Measurements from ENCODE around the gene RPS27L. TPM values are rescaled to one million over a fixed set of nuclear protein-coding genes. Genes with fewer than 3 reads are reported as not detected.

Gene RPS27L
- total RNA-seq, 1 experiment from 2014 or later, result 133 TPM

DNA sequence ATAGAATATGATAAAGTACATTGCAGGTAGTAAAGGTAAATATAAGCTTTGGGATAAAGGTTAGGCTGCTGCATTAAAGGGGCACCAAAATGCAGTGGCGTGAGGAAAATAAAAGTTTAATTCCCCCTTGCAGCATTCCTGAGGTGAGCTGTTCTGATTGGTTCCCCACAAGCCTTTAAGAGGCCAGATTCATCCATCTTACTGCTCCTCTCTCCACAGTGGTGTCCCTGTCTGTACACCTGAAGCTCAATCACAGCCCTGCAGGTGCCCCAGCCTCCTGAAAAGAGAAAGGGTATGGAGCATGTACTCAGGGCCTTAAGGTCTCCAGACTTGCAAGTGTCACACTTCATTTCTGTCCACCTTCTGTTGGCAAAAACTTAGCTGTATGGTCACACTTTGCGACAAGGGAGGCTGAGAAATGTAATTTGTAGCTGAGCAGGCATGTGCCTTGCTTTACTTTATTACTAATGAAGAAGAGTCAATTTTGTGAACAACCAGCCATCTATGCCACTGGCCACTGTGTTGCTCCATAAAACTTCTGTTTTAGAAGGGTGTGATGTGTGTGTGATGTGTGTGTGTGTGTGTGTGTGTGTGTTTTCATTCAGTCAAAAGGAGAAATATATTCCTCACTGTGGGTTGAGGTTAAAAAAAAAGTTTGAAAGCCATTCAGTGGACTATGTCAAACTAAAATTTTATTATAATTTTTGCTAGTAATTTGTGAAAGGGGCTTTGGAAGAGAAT is 22.9 kb downstream of the RPS27L start:
- TF ChIP-seq OVOL2 (CRISPR knock-in tag; IDR thresholded peaks at IDR 0.05; ENCODE audit: borderline replicate concordance), result no peak
- no peak for TF ChIP-seq ATF1 (CRISPR knock-in tag; IDR thresholded peaks at IDR 0.05)
- TF ChIP-seq EMX1 (CRISPR knock-in tag; IDR thresholded peaks at IDR 0.05), result no peak
- TF ChIP-seq, protein P1, sequence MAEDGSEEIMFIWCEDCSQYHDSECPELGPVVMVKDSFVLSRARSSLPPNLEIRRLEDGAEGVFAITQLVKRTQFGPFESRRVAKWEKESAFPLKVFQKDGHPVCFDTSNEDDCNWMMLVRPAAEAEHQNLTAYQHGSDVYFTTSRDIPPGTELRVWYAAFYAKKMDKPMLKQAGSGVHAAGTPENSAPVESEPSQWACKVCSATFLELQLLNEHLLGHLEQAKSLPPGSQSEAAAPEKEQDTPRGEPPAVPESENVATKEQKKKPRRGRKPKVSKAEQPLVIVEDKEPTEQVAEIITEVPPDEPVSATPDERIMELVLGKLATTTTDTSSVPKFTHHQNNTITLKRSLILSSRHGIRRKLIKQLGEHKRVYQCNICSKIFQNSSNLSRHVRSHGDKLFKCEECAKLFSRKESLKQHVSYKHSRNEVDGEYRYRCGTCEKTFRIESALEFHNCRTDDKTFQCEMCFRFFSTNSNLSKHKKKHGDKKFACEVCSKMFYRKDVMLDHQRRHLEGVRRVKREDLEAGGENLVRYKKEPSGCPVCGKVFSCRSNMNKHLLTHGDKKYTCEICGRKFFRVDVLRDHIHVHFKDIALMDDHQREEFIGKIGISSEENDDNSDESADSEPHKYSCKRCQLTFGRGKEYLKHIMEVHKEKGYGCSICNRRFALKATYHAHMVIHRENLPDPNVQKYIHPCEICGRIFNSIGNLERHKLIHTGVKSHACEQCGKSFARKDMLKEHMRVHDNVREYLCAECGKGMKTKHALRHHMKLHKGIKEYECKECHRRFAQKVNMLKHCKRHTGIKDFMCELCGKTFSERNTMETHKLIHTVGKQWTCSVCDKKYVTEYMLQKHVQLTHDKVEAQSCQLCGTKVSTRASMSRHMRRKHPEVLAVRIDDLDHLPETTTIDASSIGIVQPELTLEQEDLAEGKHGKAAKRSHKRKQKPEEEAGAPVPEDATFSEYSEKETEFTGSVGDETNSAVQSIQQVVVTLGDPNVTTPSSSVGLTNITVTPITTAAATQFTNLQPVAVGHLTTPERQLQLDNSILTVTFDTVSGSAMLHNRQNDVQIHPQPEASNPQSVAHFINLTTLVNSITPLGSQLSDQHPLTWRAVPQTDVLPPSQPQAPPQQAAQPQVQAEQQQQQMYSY (CRISPR knock-in tag; IDR thresholded peaks at IDR 0.05), result no peak
- TF ChIP-seq ESRRA (CRISPR knock-in tag; IDR thresholded peaks at IDR 0.05; ENCODE audit: borderline replicate concordance), result no peak
- TF ChIP-seq, protein P2, sequence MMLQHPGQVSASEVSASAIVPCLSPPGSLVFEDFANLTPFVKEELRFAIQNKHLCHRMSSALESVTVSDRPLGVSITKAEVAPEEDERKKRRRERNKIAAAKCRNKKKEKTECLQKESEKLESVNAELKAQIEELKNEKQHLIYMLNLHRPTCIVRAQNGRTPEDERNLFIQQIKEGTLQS (CRISPR knock-in tag; conservative IDR thresholded peaks at IDR 0.05), result no peak
- no peak for TF ChIP-seq NR3C1 (CRISPR knock-in tag; conservative IDR thresholded peaks at IDR 0.05; ENCODE audit: low read depth)
- no peak for TF ChIP-seq MLX (CRISPR knock-in tag; IDR thresholded peaks at IDR 0.05)
- no peak for TF ChIP-seq E2F4 (CRISPR knock-in tag; IDR thresholded peaks at IDR 0.05; ENCODE audit: borderline replicate concordance, low read depth)
- TF ChIP-seq, protein P3, sequence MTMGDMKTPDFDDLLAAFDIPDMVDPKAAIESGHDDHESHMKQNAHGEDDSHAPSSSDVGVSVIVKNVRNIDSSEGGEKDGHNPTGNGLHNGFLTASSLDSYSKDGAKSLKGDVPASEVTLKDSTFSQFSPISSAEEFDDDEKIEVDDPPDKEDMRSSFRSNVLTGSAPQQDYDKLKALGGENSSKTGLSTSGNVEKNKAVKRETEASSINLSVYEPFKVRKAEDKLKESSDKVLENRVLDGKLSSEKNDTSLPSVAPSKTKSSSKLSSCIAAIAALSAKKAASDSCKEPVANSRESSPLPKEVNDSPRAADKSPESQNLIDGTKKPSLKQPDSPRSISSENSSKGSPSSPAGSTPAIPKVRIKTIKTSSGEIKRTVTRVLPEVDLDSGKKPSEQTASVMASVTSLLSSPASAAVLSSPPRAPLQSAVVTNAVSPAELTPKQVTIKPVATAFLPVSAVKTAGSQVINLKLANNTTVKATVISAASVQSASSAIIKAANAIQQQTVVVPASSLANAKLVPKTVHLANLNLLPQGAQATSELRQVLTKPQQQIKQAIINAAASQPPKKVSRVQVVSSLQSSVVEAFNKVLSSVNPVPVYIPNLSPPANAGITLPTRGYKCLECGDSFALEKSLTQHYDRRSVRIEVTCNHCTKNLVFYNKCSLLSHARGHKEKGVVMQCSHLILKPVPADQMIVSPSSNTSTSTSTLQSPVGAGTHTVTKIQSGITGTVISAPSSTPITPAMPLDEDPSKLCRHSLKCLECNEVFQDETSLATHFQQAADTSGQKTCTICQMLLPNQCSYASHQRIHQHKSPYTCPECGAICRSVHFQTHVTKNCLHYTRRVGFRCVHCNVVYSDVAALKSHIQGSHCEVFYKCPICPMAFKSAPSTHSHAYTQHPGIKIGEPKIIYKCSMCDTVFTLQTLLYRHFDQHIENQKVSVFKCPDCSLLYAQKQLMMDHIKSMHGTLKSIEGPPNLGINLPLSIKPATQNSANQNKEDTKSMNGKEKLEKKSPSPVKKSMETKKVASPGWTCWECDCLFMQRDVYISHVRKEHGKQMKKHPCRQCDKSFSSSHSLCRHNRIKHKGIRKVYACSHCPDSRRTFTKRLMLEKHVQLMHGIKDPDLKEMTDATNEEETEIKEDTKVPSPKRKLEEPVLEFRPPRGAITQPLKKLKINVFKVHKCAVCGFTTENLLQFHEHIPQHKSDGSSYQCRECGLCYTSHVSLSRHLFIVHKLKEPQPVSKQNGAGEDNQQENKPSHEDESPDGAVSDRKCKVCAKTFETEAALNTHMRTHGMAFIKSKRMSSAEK (CRISPR knock-in tag; IDR thresholded peaks at IDR 0.05; ENCODE audit: borderline replicate concordance), result no peak
- TF ChIP-seq, protein P4, sequence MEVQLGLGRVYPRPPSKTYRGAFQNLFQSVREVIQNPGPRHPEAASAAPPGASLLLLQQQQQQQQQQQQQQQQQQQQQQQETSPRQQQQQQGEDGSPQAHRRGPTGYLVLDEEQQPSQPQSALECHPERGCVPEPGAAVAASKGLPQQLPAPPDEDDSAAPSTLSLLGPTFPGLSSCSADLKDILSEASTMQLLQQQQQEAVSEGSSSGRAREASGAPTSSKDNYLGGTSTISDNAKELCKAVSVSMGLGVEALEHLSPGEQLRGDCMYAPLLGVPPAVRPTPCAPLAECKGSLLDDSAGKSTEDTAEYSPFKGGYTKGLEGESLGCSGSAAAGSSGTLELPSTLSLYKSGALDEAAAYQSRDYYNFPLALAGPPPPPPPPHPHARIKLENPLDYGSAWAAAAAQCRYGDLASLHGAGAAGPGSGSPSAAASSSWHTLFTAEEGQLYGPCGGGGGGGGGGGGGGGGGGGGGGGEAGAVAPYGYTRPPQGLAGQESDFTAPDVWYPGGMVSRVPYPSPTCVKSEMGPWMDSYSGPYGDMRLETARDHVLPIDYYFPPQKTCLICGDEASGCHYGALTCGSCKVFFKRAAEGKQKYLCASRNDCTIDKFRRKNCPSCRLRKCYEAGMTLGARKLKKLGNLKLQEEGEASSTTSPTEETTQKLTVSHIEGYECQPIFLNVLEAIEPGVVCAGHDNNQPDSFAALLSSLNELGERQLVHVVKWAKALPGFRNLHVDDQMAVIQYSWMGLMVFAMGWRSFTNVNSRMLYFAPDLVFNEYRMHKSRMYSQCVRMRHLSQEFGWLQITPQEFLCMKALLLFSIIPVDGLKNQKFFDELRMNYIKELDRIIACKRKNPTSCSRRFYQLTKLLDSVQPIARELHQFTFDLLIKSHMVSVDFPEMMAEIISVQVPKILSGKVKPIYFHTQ (CRISPR knock-in tag; IDR thresholded peaks at IDR 0.05), result no peak
- TF ChIP-seq IRF1 (CRISPR knock-in tag; IDR thresholded peaks at IDR 0.05), result no peak
- TF ChIP-seq TCF7 (CRISPR knock-in tag; IDR thresholded peaks at IDR 0.05; ENCODE audit: low read depth), result no peak
- no peak for TF ChIP-seq ZNF423 (CRISPR knock-in tag; IDR thresholded peaks at IDR 0.05)
- Mint-ChIP-seq H3K9me3 (no peaks in the 10 kb centered on the region), H3K27me3 (ENCODE audit: low read depth) (no peaks in the 10 kb centered on the region), H3K27ac (0 out of 2 replicates have a peak overlapping the region, but pooled peaks have one; percentile 16), H3K36me3 (peaks cover 3% of the 10 kb centered on the region; the same call in 1 of the 2 replicates), H3K4me1 (no peaks in the 10 kb centered on the region), H3K4me3 (no peak overlapping the region)
- POLR2A ChIA-PET, result interaction anchor here (0.7 kb wide), 1 partner anchor 233 kb away, joined by 3 read pairs; no protein-coding TSS in a partner anchor
- DNase-seq (ENCODE audit: low spot score) (no peak), ATAC-seq (peak; percentile 81)
- CTCF ChIA-PET, result interaction anchor here (1.0 to 1.4 kb wide), 3 partner anchors 41 to 287 kb away, joined by 3 read pairs; no protein-coding TSS in a partner anchor
